ENCODE results near the gene MYO15A. TPM values are rescaled to one million over a fixed set of nuclear protein-coding genes. Genes with fewer than 3 reads are reported as not detected.

The MYO15A gene
- total RNA-seq: under 1 TPM; 0.30 to 0.68 (median 0.50) TPM

- intact Hi-C loops (cut with DNase I; ENCODE audit: low total_unique reads): no loop called here
- 65 to 77% methylated on average over 17 of the region's 17 CpGs for WGBS, 2 donors
- DNase-seq (ENCODE audit: low spot score in 2 of 2): no peak
- TF ChIP-seq CTCF (IDR thresholded peaks at IDR 0.05): no peak
- TF ChIP-seq POLR2A (IDR thresholded peaks at IDR 0.05): no peak
- no peak within 1 kb of the TSS for H3K4me3 ChIP-seq (ENCODE audit: low read depth, poor library complexity, severe bottlenecking)
These were observed at the start of gene MYO15A for GRCh38 chr17:18108401-18109312. Gene MYO15A (plus strand): TSS chr17:18108756. CDS start chr17:18118801, 10,045 bp downstream.

DNA sequence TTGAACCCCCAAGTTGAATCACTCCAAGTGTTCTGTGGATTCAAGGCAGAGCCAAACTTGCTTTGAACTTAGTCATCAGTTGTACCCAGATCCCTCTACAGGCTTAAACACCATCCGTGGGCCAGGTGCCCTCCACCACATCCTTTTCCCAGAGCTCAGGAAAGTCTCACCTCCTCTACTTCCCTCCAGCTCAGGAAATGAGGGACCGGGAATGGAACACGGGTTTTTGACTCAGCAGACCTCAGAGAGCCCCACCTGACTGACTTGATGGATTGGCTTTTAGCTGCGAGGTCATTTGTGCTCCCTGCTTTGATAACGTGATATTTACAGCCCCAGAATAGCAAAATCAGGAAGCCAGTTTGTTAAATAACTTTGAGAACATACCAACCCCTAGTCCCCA lies 49.3 kb upstream of the MYO15A start:
- intact Hi-C loops (cut with DNase I; ENCODE audit: low total_unique reads): no loop called here
- WGBS, 2 donors: 69 to 80% methylated on average over 5 of the region's 5 CpGs
- DNase-seq (ENCODE audit: low spot score in 2 of 2): no peak
- TF ChIP-seq POLR2A (IDR thresholded peaks at IDR 0.05) (no peak), CTCF (IDR thresholded peaks at IDR 0.05) (no peak)
- no peak overlapping the region for H3K4me3 ChIP-seq (ENCODE audit: low read depth, poor library complexity, severe bottlenecking)

DNA sequence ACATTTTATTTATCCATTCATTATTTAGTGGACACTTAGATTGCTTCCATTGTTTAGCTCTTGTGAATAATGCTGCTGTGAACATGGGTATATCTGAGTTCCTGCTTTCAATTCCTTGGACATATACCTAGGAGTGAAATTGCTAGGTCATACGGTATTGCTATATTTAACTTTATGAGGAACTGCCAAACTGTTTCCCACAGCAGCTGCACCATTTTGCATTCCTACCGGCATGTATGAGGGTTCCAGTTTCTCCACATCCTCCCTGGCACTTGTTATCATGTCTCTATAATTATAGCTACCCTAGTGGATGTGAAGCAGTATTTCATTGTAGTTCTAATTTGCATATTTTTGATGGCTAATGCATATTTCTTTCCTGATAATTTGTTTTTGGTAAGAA lies 44.5 kb upstream of the MYO15A start:
- no peak overlapping the region for H3K4me3 ChIP-seq (ENCODE audit: low read depth, poor library complexity, severe bottlenecking)
- no peak for DNase-seq (ENCODE audit: low spot score in 2 of 2)
- 62 to 71% methylated on average over 2 of the region's 2 CpGs for WGBS, 2 donors
- TF ChIP-seq POLR2A (IDR thresholded peaks at IDR 0.05) (no peak), CTCF (IDR thresholded peaks at IDR 0.05) (no peak)
- intact Hi-C loops (cut with DNase I; ENCODE audit: low total_unique reads): no loop called here

- WGBS, 2 donors: 94 to 98% methylated on average over 8 to 11 of the region's 11 CpGs
- no peak for DNase-seq (ENCODE audit: low spot score in 2 of 2)
- TF ChIP-seq CTCF (IDR thresholded peaks at IDR 0.05) (no peak), POLR2A (IDR thresholded peaks at IDR 0.05) (no peak)
- no peak overlapping the region for H3K4me3 ChIP-seq (ENCODE audit: low read depth, poor library complexity, severe bottlenecking)
- intact Hi-C loops (cut with DNase I; ENCODE audit: low total_unique reads): no loop called here
These were observed 43.0 kb upstream of the MYO15A start for GRCh38 chr17:18065546-18065945.

DNA sequence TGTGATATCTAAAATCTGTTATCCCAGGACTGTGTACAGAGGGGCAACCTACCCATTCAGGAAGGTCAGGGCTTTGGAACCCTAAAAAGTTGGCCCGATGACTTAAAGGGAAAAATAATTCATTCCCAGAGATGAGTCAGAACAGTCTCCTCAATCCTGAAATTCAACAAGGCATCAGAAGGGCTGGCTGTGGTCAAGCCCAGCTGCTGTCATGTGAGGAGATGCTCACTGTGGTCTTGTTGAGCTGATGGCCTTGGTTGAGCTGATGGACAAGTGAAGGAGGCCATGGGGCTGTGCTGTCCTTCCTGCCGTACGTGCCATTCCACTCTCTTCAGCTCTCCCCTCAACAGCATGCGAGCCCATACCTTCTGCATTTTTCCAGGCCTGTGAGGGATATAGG lies 41.7 kb upstream of the MYO15A start:
- TF ChIP-seq CTCF (IDR thresholded peaks at IDR 0.05) (no peak), POLR2A (IDR thresholded peaks at IDR 0.05) (no peak)
- intact Hi-C loops (cut with DNase I; ENCODE audit: low total_unique reads): no loop called here
- 93 to 94% methylated on average over 4 of the region's 4 CpGs for WGBS, 2 donors
- no peak overlapping the region for H3K4me3 ChIP-seq (ENCODE audit: low read depth, poor library complexity, severe bottlenecking)
- DNase-seq (ENCODE audit: low spot score in 2 of 2): no peak
